Measurements from ENCODE around the gene SSTR5.

The SSTR5 gene

DNA sequence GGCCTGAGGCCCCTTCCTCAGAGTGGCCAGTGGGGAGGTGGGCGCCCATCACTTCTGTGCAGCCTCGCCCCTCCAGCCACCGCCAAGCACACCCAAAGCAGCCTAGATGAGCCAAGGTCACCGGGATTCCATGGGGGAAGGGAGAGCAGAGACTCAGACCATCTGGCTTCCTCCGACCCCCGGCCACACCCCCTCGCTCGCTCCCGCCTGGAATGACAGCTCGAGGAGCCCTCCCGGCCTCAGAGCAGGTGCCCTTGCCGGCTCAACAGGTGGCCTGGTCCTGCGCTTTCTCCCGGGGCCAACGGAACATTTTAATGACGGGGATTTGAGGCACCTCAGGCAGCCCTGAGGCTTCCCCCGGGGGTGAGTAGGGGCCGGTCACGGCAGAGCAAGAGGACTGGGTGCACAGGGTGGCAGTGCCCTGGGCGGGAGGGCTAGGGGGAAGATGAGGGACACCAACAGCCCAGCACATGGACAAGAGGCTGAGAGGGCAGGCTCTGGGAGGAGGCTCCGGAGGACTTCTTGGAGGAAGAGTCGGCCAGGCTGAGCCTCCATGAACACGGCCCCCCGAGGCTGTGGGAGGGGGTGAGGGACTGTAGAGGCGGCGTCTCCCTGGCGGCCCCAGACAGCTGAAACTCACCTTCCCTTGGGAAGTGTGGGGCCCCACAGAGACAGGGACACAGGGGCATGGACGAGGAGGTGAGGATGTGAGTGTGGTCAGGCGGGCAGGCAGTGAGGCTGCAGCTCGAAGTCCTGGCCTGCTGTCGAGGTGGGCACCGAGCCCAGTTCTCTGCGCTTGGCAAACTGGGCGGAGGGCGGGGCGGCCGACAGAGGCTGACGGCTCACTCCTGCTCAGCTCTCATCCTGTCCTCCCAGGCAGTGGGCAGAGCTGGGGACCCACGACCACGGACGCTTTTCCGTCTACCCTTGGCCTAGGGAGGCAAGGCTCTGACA is 36.0 kb downstream of the SSTR5 start:
- H3K4me3 ChIP-seq (ENCODE audit: low read depth, low read length), result no peak overlapping the region
- TF ChIP-seq CTCF (IDR thresholded peaks at IDR 0.05; ENCODE audit: insufficient read depth, low read length, missing control alignments), result no peak
- CTCF ChIA-PET, result interaction anchor here (1.0 kb wide), 1 partner anchor 84 kb away, joined by 3 read pairs; no protein-coding TSS in a partner anchor
- POLR2A ChIA-PET, result no interaction called here
- no peak for DNase-seq (ENCODE audit: low read depth, low spot score)

GRCh38 chr16:1109648-1110047 is 37.1 kb downstream of the SSTR5 start:
- CTCF ChIA-PET, result no interaction called here
- POLR2A ChIA-PET, result no interaction called here
- no peak overlapping the region for H3K4me3 ChIP-seq (ENCODE audit: low read depth, low read length)
- no peak for TF ChIP-seq CTCF (IDR thresholded peaks at IDR 0.05; ENCODE audit: insufficient read depth, low read length, missing control alignments)
- no peak for DNase-seq (ENCODE audit: low read depth, low spot score)

- no peak for TF ChIP-seq CTCF (IDR thresholded peaks at IDR 0.05; ENCODE audit: insufficient read depth, low read length, missing control alignments)
- POLR2A ChIA-PET, result no interaction called here
- CTCF ChIA-PET, result no interaction called here
- H3K4me3 ChIP-seq (ENCODE audit: low read depth, low read length), result no peak overlapping the region
- no peak for DNase-seq (ENCODE audit: low read depth, low spot score)
These were observed 40.1 kb downstream of the SSTR5 start for GRCh38 chr16:1112506-1113184.

DNA sequence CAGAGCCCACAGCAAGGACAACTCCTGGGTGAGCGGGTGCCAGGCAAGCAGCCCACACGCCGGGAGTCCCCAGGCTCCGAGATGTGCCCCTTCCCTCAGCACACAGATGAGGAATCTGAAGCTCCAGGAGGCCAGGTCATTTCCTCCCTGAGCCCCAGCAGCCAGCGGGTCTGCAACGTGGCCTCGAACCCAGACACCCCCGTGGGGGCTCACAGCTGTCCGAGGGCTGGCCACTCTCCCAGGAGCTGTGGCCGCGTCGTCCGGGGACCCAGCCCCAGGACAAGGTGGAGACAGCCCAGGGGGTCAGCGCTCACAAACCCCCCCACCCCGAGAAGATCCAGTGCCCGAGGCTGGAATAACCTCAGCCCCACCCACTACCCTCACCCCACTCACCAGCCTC is 40.9 kb downstream of the SSTR5 start:
- CTCF ChIA-PET, result interaction anchor here (0.5 to 0.6 kb wide), 2 partner anchors 80 to 401 kb away, joined by 3 read pairs; no protein-coding TSS in a partner anchor
- no peak for TF ChIP-seq CTCF (IDR thresholded peaks at IDR 0.05; ENCODE audit: insufficient read depth, low read length, missing control alignments)
- POLR2A ChIA-PET, result no interaction called here

GRCh38 chr16:1113889-1114526 is 41.5 kb downstream of the SSTR5 start:
- POLR2A ChIA-PET, result no interaction called here
- DNase-seq (ENCODE audit: low read depth, low spot score), result no peak
- no peak for TF ChIP-seq CTCF (IDR thresholded peaks at IDR 0.05; ENCODE audit: insufficient read depth, low read length, missing control alignments)
- H3K4me3 ChIP-seq (ENCODE audit: low read depth, low read length), result no peak overlapping the region
- CTCF ChIA-PET, result interaction anchor here (0.5 to 0.6 kb wide), 2 partner anchors 80 to 401 kb away, joined by 3 read pairs; no protein-coding TSS in a partner anchor

More for the DNA sequence above, 40.9 kb downstream of the SSTR5 start:
- H3K4me3 ChIP-seq (ENCODE audit: low read depth, low read length), result no peak overlapping the region
- no peak for DNase-seq (ENCODE audit: low read depth, low spot score)

GRCh38 chr16:1116693-1117077 is 44.1 kb downstream of the SSTR5 start:
- POLR2A ChIA-PET, result no interaction called here
- TF ChIP-seq CTCF (IDR thresholded peaks at IDR 0.05; ENCODE audit: insufficient read depth, low read length, missing control alignments), result no peak
- no peak for DNase-seq (ENCODE audit: low read depth, low spot score)
- CTCF ChIA-PET, result no interaction called here
- H3K4me3 ChIP-seq (ENCODE audit: low read depth, low read length), result no peak overlapping the region
